K562 (cell line): Measurements from ENCODE around the gene VSIG10L. TPM values are rescaled to one million over a fixed set of nuclear protein-coding genes. Genes with fewer than 3 reads are reported as not detected.

Source experiments
- ATAC-seq: fragments of 200-7000 bp; cut with Tn5 transposase; 3 replicates; pipeline ENCODE4 v1.9.1; 2020; ENCODE audit warnings: moderate library complexity
- BruUV-seq: library from RNA; stranded (reverse); fragments of 400-500 nt; replicated peaks from 2 replicates; lab custom pipeline; 2021; lab: Mats Ljungman, UMichigan
- CTCF ChIA-PET: fragments of 300-600 bp; formaldehyde crosslinking; extraction: SDS; loops from one replicate; lab custom pipeline; 2021; ENCODE audit warnings: low intra/inter-chr PET ratio; lab: Yijun Ruan, JAX
- POLR2A ChIA-PET: fragments of 300-600, 350-650 bp; sonication (Branson Sonifier 250); formaldehyde crosslinking; extraction: SDS; loops from one replicate; lab custom pipeline; 2021; ENCODE audit warnings: antibody characterized with exemption, inconsistent platforms; lab: Yijun Ruan, JAX
- DNase-seq, 4 experiments: peaks; one replicate each; pipeline versions ENCODE4 v3.0.0 to v3.0.0-alpha.2; 2011 to 2018; ENCODE audit warnings: low spot score in 3 of 4, mixed read lengths in 3 of 4; ENCODE audit errors: extremely low read depth in 1 of 4
- FAIRE-seq: peaks from 2 replicates; lab custom pipeline; 2011; peaks lifted over from hg19 to GRCh38; lab: Jason Lieb, UNC
- H2AFZ ChIP-seq: 2 replicates; pipeline ENCODE4 v1.6.0; 2011; ENCODE audit warnings: low read depth, low read length, control low read depth, inconsistent platforms
- H3K27ac ChIP-seq: fragments of 200-600 bp; 3 replicates; pipeline ENCODE4 v1.8.0; 2011; ENCODE audit warnings: low read depth, mild to moderate bottlenecking, control low read depth, inconsistent platforms, low read length, moderate library complexity, mixed read lengths; ENCODE audit errors: extremely low read depth
- H3K27me3 ChIP-seq, 2 experiments: fragments of 300-600 bp in 1 of 2; 2 replicates in 1 of 2; 3 replicates in 1 of 2; pipeline versions ENCODE4 v1.6.0 to v1.8.0; 2011; ENCODE audit warnings: inconsistent platforms in 2 of 2, low read length in 2 of 2, mild to moderate bottlenecking in 1 of 2, mixed read lengths in 1 of 2, moderate library complexity in 1 of 2; ENCODE audit not compliant: control insufficient read depth in 2 of 2, insufficient read depth in 2 of 2
- H3K36me3 ChIP-seq: fragments of 300-600 bp; 3 replicates; pipeline ENCODE4 v1.8.0; 2011; ENCODE audit warnings: mild to moderate bottlenecking, low read length, inconsistent platforms; ENCODE audit not compliant: control insufficient read depth, insufficient read depth
- H3K4me1 ChIP-seq, 2 experiments: fragments of 200-600 bp in 1 of 2; replicated peaks in 1 of 2; 2 replicates in 1 of 2; 3 replicates in 1 of 2; pipeline versions ENCODE4 v1.5.1 to v1.8.0; 2011; ENCODE audit warnings: inconsistent platforms in 2 of 2, low read length in 2 of 2, mild to moderate bottlenecking in 1 of 2, mixed read lengths in 1 of 2, moderate library complexity in 1 of 2; ENCODE audit not compliant: control insufficient read depth in 2 of 2, insufficient read depth in 2 of 2
- H3K4me2 ChIP-seq: 2 replicates; pipeline ENCODE4 v1.6.1; 2011; ENCODE audit warnings: low read length, control low read depth, inconsistent platforms, mixed read lengths; ENCODE audit not compliant: insufficient read depth
- H3K4me3 ChIP-seq: fragments of 200-600 bp; sonication (generic), shearing (Covaris generic); 2 replicates; pipeline ENCODE4 v1.5.1; 2016; ENCODE audit warnings: control low read depth, inconsistent platforms
- H3K79me2 ChIP-seq: fragments of 200-600 bp; 3 replicates; pipeline ENCODE4 v1.8.0; 2011; ENCODE audit warnings: low read length, inconsistent platforms; ENCODE audit not compliant: control insufficient read depth, insufficient read depth
- H3K9ac ChIP-seq, 2 experiments: 2 replicates each; pipeline versions ENCODE4 v1.6.0 to v1.6.1; 2011; ENCODE audit warnings: low read depth in 2 of 2, low read length in 2 of 2, control low read depth in 1 of 2, inconsistent platforms in 1 of 2, mild to moderate bottlenecking in 1 of 2, mixed read lengths in 1 of 2; ENCODE audit not compliant: insufficient read depth in 1 of 2
- H3K9me1 ChIP-seq: one replicate; pipeline ENCODE4 v1.6.0; 2011; ENCODE audit warnings: inconsistent platforms, mild to moderate bottlenecking, low read length, moderate library complexity; ENCODE audit not compliant: control insufficient read depth, insufficient read depth
- H3K9me3 ChIP-seq: replicated peaks from 2 replicates; pipeline ENCODE4 v1.5.1; 2011; ENCODE audit warnings: low read depth, low read length, inconsistent platforms; ENCODE audit not compliant: control insufficient read depth, insufficient read depth
- H4K20me1 ChIP-seq: replicated peaks from 2 replicates; pipeline ENCODE4 v1.6.1; 2011; ENCODE audit warnings: low read length, inconsistent platforms, mixed read lengths; ENCODE audit not compliant: control insufficient read depth, insufficient read depth
- CBX2 ChIP-seq: fragments of 200-600 bp; sonication (generic); IDR thresholded peaks from one replicate; pipeline ENCODE4 v1.6.1; 2012; ENCODE audit warnings: mild to moderate bottlenecking, low read length, inconsistent platforms; ENCODE audit not compliant: insufficient read depth, poor library complexity, severe bottlenecking
- EGR1 ChIP-seq: fragments of 450-650 bp; conservative IDR thresholded peaks from 2 replicates; pipeline ENCODE4 v1.6.1; 2017; ENCODE audit warnings: mild to moderate bottlenecking
- KDM4B ChIP-seq, 2 experiments: fragments of 450-650 bp in 1 of 2; sonication (generic) in 1 of 2; IDR thresholded peaks; 2 replicates each; pipeline ENCODE4 v1.6.1; 2016 to 2017; ENCODE audit warnings: borderline replicate concordance in 2 of 2, antibody characterized with exemption in 1 of 2, low read depth in 1 of 2, mild to moderate bottlenecking in 1 of 2
- MAFF ChIP-seq: IDR thresholded peaks from 2 replicates; pipeline ENCODE4 v1.6.1; 2012; ENCODE audit warnings: low read length, improper control_type of control experiment
- NFIC ChIP-seq: fragments of 450-650 bp; IDR thresholded peaks from 2 replicates; pipeline ENCODE4 v1.6.1; 2017; ENCODE audit warnings: mild to moderate bottlenecking, inconsistent platforms
- ZNF3 ChIP-seq: fragments of 250-450 bp; sonication (Bioruptor Pico); IDR thresholded peaks from 2 replicates; pipeline ENCODE4 v1.5.0; 2021; ENCODE audit warnings: mild to moderate bottlenecking, moderate library complexity
- WGBS: fragments of 100-300 bp; shearing (Covaris generic); methylation state at CpG from one replicate; pipeline ENCODE4 v1.1.6; 2016; ENCODE audit warnings: low coverage, mixed read lengths; ENCODE audit not compliant: insufficient coverage; ENCODE audit errors: missing lambda C conversion rate; 5-methylcytosine and 5-hydroxymethylcytosine counted together
- in situ Hi-C: fragments of 300-500 bp; cut with MboI; formaldehyde crosslinking; loops from 4 replicates; pipeline ENCODE4 v1.15.0; 2018; ENCODE audit warnings: inconsistent platforms, mixed read lengths
- intact Hi-C: fragments of 100-400 bp; cut with micrococcal nuclease; formaldehyde crosslinking; loops from 2 replicates; pipeline ENCODE4 v1.14.2; 2022
- polyA plus RNA-seq, 8 experiments: library from polyadenylated mRNA; depleted of rRNA in 4 of 8; stranded (reverse) in 5 of 8; unstranded in 3 of 8; fragments of >200 nt; fragmentation: Nextera tagmentation in 2 of 8; fragmentation: Illumina TruSeq in 1 of 8; extraction: Ambion mirVana in 2 of 8; extraction: Trizol in 1 of 8; gene quantifications; 2 replicates each; pipeline versions ENCODE4 v1.2.1 to v1.2.3, GENCODE V29; 2011 to 2014; ENCODE audit warnings: inconsistent platforms in 1 of 8, missing spikeins in 1 of 8
- total RNA-seq, 7 experiments: library from RNA; depleted of rRNA in 6 of 7; stranded (reverse); fragments of >200 nt in 6 of 7; fragmentation: Illumina TruSeq in 2 of 7; extraction: Trizol in 2 of 7; gene quantifications; 2 replicates each; pipeline versions ENCODE4 v1.2.1 to v1.2.3, GENCODE V29; 2011 to 2021; ENCODE audit warnings: low replicate concordance in 1 of 7
- TF ChIP-seq, protein P1 (sequence below): sonication (generic); formaldehyde crosslinking; IDR thresholded peaks from 2 replicates; pipeline ENCODE4 v1.9.0; 2022; ENCODE audit warnings: mild to moderate bottlenecking, missing genetic modification reagents
- TF ChIP-seq, protein P2 (sequence below): fragments of 250-450 bp; sonication (Bioruptor Pico); IDR thresholded peaks from 2 replicates; pipeline ENCODE4 v1.5.0; 2020; ENCODE audit warnings: mild to moderate bottlenecking

The VSIG10L gene
- total and polyA plus RNA-seq, 9 of the 15 experiments (the other 6 are each of a cell fraction or from before 2014, with no cell fraction given), result 1.1 to 7.6 (median 2.2) TPM

DNA sequence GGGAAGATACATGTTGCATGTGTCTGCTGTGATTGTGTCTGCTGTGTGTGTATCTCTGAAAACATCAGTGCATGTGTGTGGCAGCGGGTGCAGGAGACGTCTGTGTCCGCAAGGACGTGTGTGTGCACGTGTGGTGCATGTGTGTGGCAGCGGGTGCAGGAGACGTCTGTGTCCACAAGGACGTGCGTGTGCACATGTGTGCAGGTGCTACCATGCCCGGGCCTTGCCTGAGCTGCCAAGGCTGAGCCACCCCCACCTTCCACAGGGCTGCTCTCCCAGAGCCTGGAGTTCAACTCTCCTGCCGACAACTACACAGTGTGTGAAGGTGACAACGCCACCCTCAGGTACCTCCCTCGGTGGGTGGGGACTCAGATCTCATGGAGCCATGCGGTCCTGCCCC, 20.1 kb downstream of the VSIG10L start:
- no peak for FAIRE-seq
- DNase-seq, result no peak
- BruUV-seq, result no TSS peak
- H2AFZ ChIP-seq, result no peak overlapping the region
- peaks cover 0 to 27% of the 10 kb centered on the region in 2 experiments; a peak in 3 of 5 replicates for H3K4me1 ChIP-seq
- no peaks in the 10 kb centered on the region for H3K9me1 ChIP-seq
- H4K20me1 ChIP-seq, result peaks cover 6% of the 10 kb centered on the region; the same call in 1 of the 2 replicates
- H3K27ac ChIP-seq, result no peak overlapping the region
- H3K4me3 ChIP-seq, result no peak overlapping the region
- TF ChIP-seq CBX2, result no peak
- TF ChIP-seq, protein P1, sequence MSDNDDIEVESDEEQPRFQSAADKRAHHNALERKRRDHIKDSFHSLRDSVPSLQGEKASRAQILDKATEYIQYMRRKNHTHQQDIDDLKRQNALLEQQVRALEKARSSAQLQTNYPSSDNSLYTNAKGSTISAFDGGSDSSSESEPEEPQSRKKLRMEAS (CRISPR knock-in tag), result peak; percentile 32; the same call in 1 of the 2 replicates
- H3K79me2 ChIP-seq, result no peaks in the 10 kb centered on the region
- no peaks in the 10 kb centered on the region for H3K36me3 ChIP-seq
- WGBS, result 4% methylated on average over 14 of the region's 14 CpGs
- ChIA-PET CTCF (no interaction called here), POLR2A (no interaction called here)
- in situ Hi-C loops (no loop called here), intact Hi-C loops (no loop called here)
- H3K9ac ChIP-seq, result no peak overlapping the region
- H3K4me2 ChIP-seq, result no peak overlapping the region
- H3K27me3 ChIP-seq, result peaks cover 31 to 82% of the 10 kb centered on the region in 2 experiments
- ATAC-seq, result no peak
- H3K9me3 ChIP-seq, result no peaks in the 10 kb centered on the region; the same call in 1 of the 2 replicates

DNA sequence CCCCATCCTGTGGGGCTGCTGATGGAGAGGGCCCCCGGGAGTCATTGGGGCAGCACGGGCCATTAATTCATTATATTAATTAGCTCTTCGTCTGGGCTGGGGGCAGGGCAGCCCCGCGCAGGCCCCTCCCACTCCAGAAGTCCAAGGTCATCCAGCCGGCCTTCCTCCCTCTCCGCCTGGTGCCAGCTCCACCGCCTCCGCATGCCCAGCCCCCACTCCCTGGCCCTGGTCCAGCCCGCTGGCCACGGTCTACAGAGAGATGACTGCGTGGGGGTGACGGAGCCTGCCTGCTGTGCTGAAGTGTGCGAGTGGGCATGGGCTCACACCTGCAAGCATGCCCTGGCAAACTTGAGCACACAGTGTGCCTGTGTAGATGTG, 21.7 kb downstream of the VSIG10L start:
- no peak overlapping the region for H3K4me3 ChIP-seq
- H3K79me2 ChIP-seq, result no peaks in the 10 kb centered on the region
- peak in 1 of 4 experiments; percentile 42 for DNase-seq
- WGBS, result 0% methylated on average over 8 of the region's 14 CpGs
- peaks cover 0 to 19% of the 10 kb centered on the region in 2 experiments; a peak in 3 of 5 replicates for H3K4me1 ChIP-seq
- in situ Hi-C loops, result no loop called here
- H3K27me3 ChIP-seq, result peaks cover 23 to 74% of the 10 kb centered on the region in 2 experiments; a peak in 4 of 5 replicates
- peak; percentile 83 for TF ChIP-seq NFIC
- no peak for TF ChIP-seq MAFF
- TF ChIP-seq, protein P2, sequence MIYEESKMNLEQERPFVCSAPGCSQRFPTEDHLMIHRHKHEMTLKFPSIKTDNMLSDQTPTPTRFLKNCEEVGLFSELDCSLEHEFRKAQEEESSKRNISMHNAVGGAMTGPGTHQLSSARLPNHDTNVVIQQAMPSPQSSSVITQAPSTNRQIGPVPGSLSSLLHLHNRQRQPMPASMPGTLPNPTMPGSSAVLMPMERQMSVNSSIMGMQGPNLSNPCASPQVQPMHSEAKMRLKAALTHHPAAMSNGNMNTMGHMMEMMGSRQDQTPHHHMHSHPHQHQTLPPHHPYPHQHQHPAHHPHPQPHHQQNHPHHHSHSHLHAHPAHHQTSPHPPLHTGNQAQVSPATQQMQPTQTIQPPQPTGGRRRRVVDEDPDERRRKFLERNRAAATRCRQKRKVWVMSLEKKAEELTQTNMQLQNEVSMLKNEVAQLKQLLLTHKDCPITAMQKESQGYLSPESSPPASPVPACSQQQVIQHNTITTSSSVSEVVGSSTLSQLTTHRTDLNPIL (CRISPR knock-in tag), result no peak
- no peak for TF ChIP-seq ZNF3 (CRISPR knock-in tag)
- no peak for TF ChIP-seq KDM4B (IDR thresholded peaks at IDR 0.05; ENCODE audit: borderline replicate concordance in 2 of 2, low read depth in 1 of 2)
- TF ChIP-seq EGR1, result peak; percentile 74
- TF ChIP-seq, all 486 proteins: peak for 2
- Histone ChIP-seq H3K9me1 (no peaks in the 10 kb centered on the region), H3K9me3 (no peaks in the 10 kb centered on the region; the same call in 1 of the 2 replicates), H3K36me3 (no peaks in the 10 kb centered on the region), H3K4me2 (no peak overlapping the region), H3K9ac (no peak overlapping the region; a peak in 1 of 4 replicates), H4K20me1 (peaks cover 6% of the 10 kb centered on the region; the same call in 1 of the 2 replicates), H2AFZ (no peak overlapping the region), H3K27ac (no peak overlapping the region)
- POLR2A ChIA-PET, result no interaction called here
- CTCF ChIA-PET, result no interaction called here
- ATAC-seq (no peak), FAIRE-seq (no peak)
- intact Hi-C loops, result no loop called here
- BruUV-seq, result no TSS peak
